HCT116 (cell line): ENCODE results near the gene TCF7.

Experiments
- CTCF ChIP-seq, 3 experiments: fragments of 200-600 bp in 1 of 3; sonication (generic) in 1 of 3; IDR thresholded peaks in 2 of 3; conservative IDR thresholded peaks in 1 of 3; 2 replicates each; pipeline ENCODE4 v1.5.1; 2012 to 2017; ENCODE audit warnings: low read depth in 2 of 3, low read length in 2 of 3, antibody characterized with exemption in 1 of 3, borderline replicate concordance in 1 of 3, control low read depth in 1 of 3, mild to moderate bottlenecking in 1 of 3, mixed read lengths in 1 of 3, mixed run types in 1 of 3, moderate library complexity in 1 of 3; ENCODE audit not compliant: insufficient read depth in 1 of 3
- EZH2 ChIP-seq: fragments of 200-600 bp; sonication (generic); IDR thresholded peaks from 2 replicates; pipeline ENCODE4 v1.6.1; 2017; ENCODE audit warnings: antibody characterized with exemption, mixed run types
- JUND ChIP-seq: IDR thresholded peaks from 2 replicates; pipeline ENCODE4 v1.6.1; 2012
- POLR2A ChIP-seq: IDR thresholded peaks from 2 replicates; pipeline ENCODE4 v1.7.0; 2011; ENCODE audit warnings: borderline replicate concordance; ENCODE audit not compliant: insufficient read depth, insufficient read length; ENCODE audit errors: extremely low read depth
- POLR2AphosphoS5 ChIP-seq: IDR thresholded peaks from 2 replicates; pipeline ENCODE4 v1.6.1; 2011; ENCODE audit warnings: mild to moderate bottlenecking, low read depth, low read length, moderate library complexity
- SIN3A ChIP-seq: IDR thresholded peaks from 2 replicates; pipeline ENCODE4 v1.6.1; 2012; ENCODE audit warnings: low read depth
- SP1 ChIP-seq: IDR thresholded peaks from 2 replicates; pipeline ENCODE4 v1.6.1; 2012; ENCODE audit warnings: low read depth
- SRF ChIP-seq: IDR thresholded peaks from 2 replicates; pipeline ENCODE4 v1.6.1; 2012; ENCODE audit warnings: low read depth
- TCF7L2 ChIP-seq: IDR thresholded peaks from 2 replicates; pipeline ENCODE4 v1.7.0; 2011; ENCODE audit warnings: borderline replicate concordance, inconsistent platforms; ENCODE audit not compliant: insufficient read depth, insufficient read length; ENCODE audit errors: extremely low read depth
- ZFX ChIP-seq: fragments of 450-650 bp; IDR thresholded peaks from 2 replicates; pipeline ENCODE4 v1.6.1; 2017
- TF ChIP-seq, protein P1 (sequence below): IDR thresholded peaks from 2 replicates; pipeline ENCODE4 v1.6.1; 2012; ENCODE audit warnings: low read depth
- TF ChIP-seq, protein P2 (sequence below): IDR thresholded peaks from 2 replicates; pipeline ENCODE4 v1.6.1; 2012

GRCh38 chr5:134100283-134101091 lies 14.0 kb upstream of the TCF7 start:
- TF ChIP-seq CTCF (IDR thresholded peaks at IDR 0.05 in 2 of 3, conservative IDR thresholded peaks at IDR 0.05 in 1 of 3; ENCODE audit: borderline replicate concordance in 1 of 3, insufficient read depth in 1 of 3, low read depth in 2 of 3, low read length in 2 of 3) (no peak), POLR2AphosphoS5 (no peak), EZH2 (no peak), JUND (no peak), POLR2A (no peak), SIN3A (no peak), ZFX (no peak), SP1 (no peak), TCF7L2 (no peak), SRF (no peak)
- TF ChIP-seq, protein P1, sequence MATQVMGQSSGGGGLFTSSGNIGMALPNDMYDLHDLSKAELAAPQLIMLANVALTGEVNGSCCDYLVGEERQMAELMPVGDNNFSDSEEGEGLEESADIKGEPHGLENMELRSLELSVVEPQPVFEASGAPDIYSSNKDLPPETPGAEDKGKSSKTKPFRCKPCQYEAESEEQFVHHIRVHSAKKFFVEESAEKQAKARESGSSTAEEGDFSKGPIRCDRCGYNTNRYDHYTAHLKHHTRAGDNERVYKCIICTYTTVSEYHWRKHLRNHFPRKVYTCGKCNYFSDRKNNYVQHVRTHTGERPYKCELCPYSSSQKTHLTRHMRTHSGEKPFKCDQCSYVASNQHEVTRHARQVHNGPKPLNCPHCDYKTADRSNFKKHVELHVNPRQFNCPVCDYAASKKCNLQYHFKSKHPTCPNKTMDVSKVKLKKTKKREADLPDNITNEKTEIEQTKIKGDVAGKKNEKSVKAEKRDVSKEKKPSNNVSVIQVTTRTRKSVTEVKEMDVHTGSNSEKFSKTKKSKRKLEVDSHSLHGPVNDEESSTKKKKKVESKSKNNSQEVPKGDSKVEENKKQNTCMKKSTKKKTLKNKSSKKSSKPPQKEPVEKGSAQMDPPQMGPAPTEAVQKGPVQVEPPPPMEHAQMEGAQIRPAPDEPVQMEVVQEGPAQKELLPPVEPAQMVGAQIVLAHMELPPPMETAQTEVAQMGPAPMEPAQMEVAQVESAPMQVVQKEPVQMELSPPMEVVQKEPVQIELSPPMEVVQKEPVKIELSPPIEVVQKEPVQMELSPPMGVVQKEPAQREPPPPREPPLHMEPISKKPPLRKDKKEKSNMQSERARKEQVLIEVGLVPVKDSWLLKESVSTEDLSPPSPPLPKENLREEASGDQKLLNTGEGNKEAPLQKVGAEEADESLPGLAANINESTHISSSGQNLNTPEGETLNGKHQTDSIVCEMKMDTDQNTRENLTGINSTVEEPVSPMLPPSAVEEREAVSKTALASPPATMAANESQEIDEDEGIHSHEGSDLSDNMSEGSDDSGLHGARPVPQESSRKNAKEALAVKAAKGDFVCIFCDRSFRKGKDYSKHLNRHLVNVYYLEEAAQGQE: no peak
- TF ChIP-seq, protein P2, sequence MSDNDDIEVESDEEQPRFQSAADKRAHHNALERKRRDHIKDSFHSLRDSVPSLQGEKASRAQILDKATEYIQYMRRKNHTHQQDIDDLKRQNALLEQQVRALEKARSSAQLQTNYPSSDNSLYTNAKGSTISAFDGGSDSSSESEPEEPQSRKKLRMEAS: no peak
